NB4 (cell line): ENCODE measurements around the gene GCFC2.

Experiments used
- DNase-seq: peaks from one replicate; pipeline ENCODE4 v3.0.0; 2010; ENCODE audit warnings: low read depth
- H3K4me3 ChIP-seq: one replicate; pipeline ENCODE4 v1.5.1; 2011; ENCODE audit warnings: mild to moderate bottlenecking, low read depth, low read length, moderate library complexity
- CTCF ChIP-seq: IDR thresholded peaks from one replicate; pipeline ENCODE4 v1.5.1; 2012; ENCODE audit warnings: low read depth, low read length
- MAX ChIP-seq: IDR thresholded peaks from 2 replicates; pipeline ENCODE4 v1.6.1; 2011; ENCODE audit warnings: low read depth, low read length
- MYC ChIP-seq: IDR thresholded peaks from 2 replicates; pipeline ENCODE4 v1.6.1; 2011; ENCODE audit warnings: low read depth, low read length
- POLR2A ChIP-seq: IDR thresholded peaks from 2 replicates; pipeline ENCODE4 v1.6.1; 2011; ENCODE audit warnings: mild to moderate bottlenecking; ENCODE audit not compliant: insufficient read length; ENCODE audit errors: extremely low read depth

Gene GCFC2

GRCh38 chr2:75612862-75613243 is 97.9 kb downstream of the GCFC2 start:
- no peak for TF ChIP-seq POLR2A
- TF ChIP-seq MAX, result no peak
- no peak for TF ChIP-seq MYC
- no peak for TF ChIP-seq CTCF
- no peak overlapping the region for H3K4me3 ChIP-seq
- no peak for DNase-seq
